NCI-H2107 treated with DMSO at 0.1 percent for 48 hours (cell line): ENCODE measurements around the gene KRT36.

Source experiments
- DNase-seq: peaks from one replicate; lab custom pipeline; 2025; ENCODE audit not compliant: unreplicated experiment; lab: John Stamatoyannopoulos, UW

The KRT36 gene

DNA sequence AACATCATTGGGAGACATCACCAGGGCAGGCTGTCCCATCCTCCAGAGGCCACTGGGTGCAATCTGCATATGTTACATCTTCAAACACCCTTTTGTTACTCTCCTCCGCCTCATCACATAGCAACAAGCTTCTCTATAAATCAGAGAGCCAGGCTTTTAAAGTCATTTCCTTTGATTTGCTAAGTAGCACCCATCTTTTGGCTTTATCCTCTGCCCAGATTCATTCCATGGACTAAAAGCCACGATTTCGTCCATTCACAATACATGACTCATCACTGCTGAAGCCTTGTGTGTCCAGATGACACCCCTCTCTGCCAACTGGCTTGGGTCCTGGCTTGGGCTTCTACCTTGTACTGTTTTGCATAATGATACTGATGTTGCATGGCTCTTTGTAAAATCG, 47.0 kb downstream of the KRT36 start:
- no peak for DNase-seq

DNA sequence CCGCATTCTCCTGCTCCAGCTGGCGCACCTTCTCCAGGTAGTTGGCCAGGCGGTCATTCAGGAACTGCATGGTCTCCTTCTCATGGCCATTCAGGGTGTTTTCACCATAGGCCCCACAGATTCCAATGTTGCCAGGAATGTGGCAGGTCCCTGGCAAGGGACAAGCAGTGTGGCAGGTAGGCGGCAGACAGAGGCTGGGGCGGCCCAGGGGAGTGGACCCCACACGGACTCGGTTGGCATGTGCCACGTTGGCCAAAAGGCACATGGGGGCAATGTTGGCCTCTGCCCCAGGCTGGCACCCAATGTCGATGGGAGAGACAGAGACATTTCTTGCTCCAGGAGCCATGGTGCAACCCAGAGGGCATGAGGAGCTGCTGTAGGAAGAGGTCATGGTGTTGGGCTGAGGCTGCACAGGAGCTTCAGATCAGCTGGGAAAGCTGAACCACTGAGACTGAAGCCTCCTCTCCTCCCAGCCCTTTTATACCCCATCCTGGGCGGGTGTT, 49.1 kb downstream of the KRT36 start, which contains the start of gene KRT38:
Gene KRT38, minus strand, starts transcription at position 453 of the 503 bp plus-strand sequence. Its CDS starts 62 bp downstream, at position 391.
- no peak for DNase-seq

DNA sequence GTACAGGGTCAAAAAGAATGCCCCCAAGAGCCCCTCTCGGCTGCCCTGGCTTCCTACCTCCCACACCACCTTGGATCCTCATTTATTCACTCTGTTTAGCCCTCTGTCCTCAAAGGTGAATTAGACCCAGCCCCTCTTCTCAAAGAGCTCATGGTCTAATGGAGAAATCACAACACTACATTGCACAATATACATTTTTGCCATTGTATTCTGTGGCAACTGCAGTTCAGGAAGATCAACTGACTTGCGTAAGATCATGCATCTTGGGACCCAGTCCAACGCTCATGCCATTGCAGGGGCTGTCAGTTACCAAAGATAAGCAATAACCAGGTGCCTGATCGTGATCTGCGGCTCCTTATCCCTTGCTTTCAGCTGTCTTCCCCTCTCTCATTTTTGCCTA, 50.3 kb downstream of the KRT36 start:
- no peak for DNase-seq

DNA sequence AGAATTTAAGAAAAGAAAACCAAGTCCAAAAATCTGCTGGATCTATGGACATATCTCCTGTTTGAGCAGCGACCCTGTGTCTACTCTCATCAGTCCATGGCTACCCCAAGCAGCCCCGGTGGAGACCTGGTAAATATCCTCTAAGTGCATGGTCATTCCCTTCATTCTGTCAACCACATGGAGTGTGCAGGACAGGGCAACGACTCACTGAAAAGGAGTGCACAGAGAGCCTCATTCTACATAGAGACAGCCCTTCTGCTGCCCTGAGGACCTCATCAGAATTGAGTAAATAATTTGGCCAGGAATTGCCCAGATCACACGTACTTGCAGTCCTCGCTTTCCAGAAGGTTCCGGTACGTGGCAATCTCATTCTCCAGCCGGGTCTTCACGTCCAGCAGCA, 51.9 kb downstream of the KRT36 start:
- no peak for DNase-seq

DNA sequence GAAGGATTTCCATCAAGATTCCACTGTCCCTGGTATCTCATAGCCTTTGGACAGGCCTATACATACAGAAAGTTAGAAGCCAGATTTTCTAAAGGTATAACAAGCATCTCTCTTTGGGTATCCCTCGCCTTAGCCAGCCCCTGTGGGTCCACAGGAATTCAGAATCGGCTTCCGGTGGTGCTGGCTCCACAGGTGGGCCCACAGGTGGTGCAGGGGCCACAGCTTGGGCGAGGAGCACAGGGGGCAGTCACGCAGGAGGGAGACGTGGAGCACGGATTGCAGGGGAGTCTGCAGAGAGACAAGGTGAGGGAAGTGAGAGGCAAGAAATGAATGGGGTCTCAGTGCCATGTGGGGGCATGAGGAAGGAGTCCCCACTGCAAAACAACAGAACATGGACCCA, 52.5 kb downstream of the KRT36 start:
- DNase-seq: no peak
